Liver (tissue), 9 donors: ENCODE results near the gene TARS2. TPM values are rescaled to one million over a fixed set of nuclear protein-coding genes. Genes with fewer than 3 reads are reported as not detected.

ENCODE experiments used
- DNase-seq: peaks from one replicate; pipeline ENCODE4 v3.0.0-alpha.2; 2017; ENCODE audit warnings: low spot score
- H3K27ac ChIP-seq, 2 donors: one replicate each; pipeline ENCODE4 v1.7.0; 2013; ENCODE audit warnings: inconsistent platforms in 2 of 2, low read length in 2 of 2, control low read depth in 1 of 2, low read depth in 1 of 2, mild to moderate bottlenecking in 1 of 2
- H3K27me3 ChIP-seq, 4 donors: one replicate each; pipeline versions ENCODE4 v1.6.1 to v1.7.0; 2013; ENCODE audit warnings: low read length in 3 of 4, inconsistent platforms in 1 of 4, mild to moderate bottlenecking in 1 of 4, moderate library complexity in 1 of 4; ENCODE audit not compliant: control insufficient read depth in 4 of 4, insufficient read depth in 4 of 4
- H3K36me3 ChIP-seq, 4 donors: one replicate each; pipeline versions ENCODE4 v1.6.1 to v1.7.0; 2013; ENCODE audit warnings: low read length in 3 of 4, mild to moderate bottlenecking in 3 of 4, low read depth in 1 of 4, moderate library complexity in 1 of 4; ENCODE audit not compliant: control insufficient read depth in 4 of 4, insufficient read depth in 3 of 4
- H3K4me1 ChIP-seq, 4 donors: one replicate each; pipeline versions ENCODE4 v1.6.1 to v1.7.0; 2013; ENCODE audit warnings: low read length in 3 of 4, mild to moderate bottlenecking in 3 of 4, moderate library complexity in 1 of 4; ENCODE audit not compliant: control insufficient read depth in 4 of 4, insufficient read depth in 4 of 4
- H3K4me3 ChIP-seq, 3 donors: one replicate each; pipeline versions ENCODE4 v1.6.1 to v1.7.0; 2013; ENCODE audit warnings: low read length in 3 of 3, control low read depth in 1 of 3, low read depth in 1 of 3, mild to moderate bottlenecking in 1 of 3
- H3K9ac ChIP-seq, 2 donors: one replicate each; pipeline ENCODE4 v1.7.0; 2013; ENCODE audit warnings: low read length in 2 of 2, mild to moderate bottlenecking in 2 of 2, moderate library complexity in 2 of 2, control low read depth in 1 of 2, low read depth in 1 of 2
- H3K9me3 ChIP-seq, 4 donors: one replicate each; pipeline versions ENCODE4 v1.6.1 to v1.7.0; 2013; ENCODE audit warnings: low read length in 3 of 4; ENCODE audit not compliant: control insufficient read depth in 4 of 4
- ATF3 ChIP-seq: IDR thresholded peaks from 2 replicates; pipeline ENCODE4 v1.6.1; 2016; ENCODE audit warnings: antibody characterized with exemption
- EGR1 ChIP-seq, 2 donors: IDR thresholded peaks; 2 replicates each; pipeline ENCODE4 v1.6.1; 2016 to 2018; ENCODE audit warnings: antibody characterized with exemption in 2 of 2, low read depth in 2 of 2
- FOXA2 ChIP-seq: IDR thresholded peaks from 2 replicates; pipeline ENCODE4 v1.6.1; 2016; ENCODE audit warnings: antibody characterized with exemption
- GABPA ChIP-seq, 2 donors: IDR thresholded peaks in 1 of 2; conservative IDR thresholded peaks in 1 of 2; 2 replicates each; pipeline ENCODE4 v1.6.1; 2016; ENCODE audit warnings: antibody characterized with exemption in 2 of 2, mild to moderate bottlenecking in 1 of 2, moderate library complexity in 1 of 2
- HNF4A ChIP-seq, 2 donors: conservative IDR thresholded peaks; 2 replicates each; pipeline ENCODE4 v1.6.1; 2016; ENCODE audit warnings: antibody characterized with exemption in 2 of 2, mild to moderate bottlenecking in 2 of 2
- HNF4G ChIP-seq: IDR thresholded peaks from 2 replicates; pipeline ENCODE4 v1.6.1; 2016; ENCODE audit warnings: antibody characterized with exemption
- JUND ChIP-seq, 2 donors: IDR thresholded peaks; 2 replicates each; pipeline ENCODE4 v1.6.1; 2016; ENCODE audit warnings: antibody characterized with exemption in 2 of 2
- MAX ChIP-seq: IDR thresholded peaks from 2 replicates; pipeline ENCODE4 v1.6.1; 2016; ENCODE audit warnings: antibody characterized with exemption
- NR2F2 ChIP-seq: IDR thresholded peaks from 2 replicates; pipeline ENCODE4 v1.6.1; 2016; ENCODE audit warnings: antibody characterized with exemption
- RAD21 ChIP-seq, 2 donors: IDR thresholded peaks; 2 replicates each; pipeline ENCODE4 v1.6.1; 2016; ENCODE audit warnings: antibody characterized with exemption in 2 of 2, mild to moderate bottlenecking in 2 of 2
- SP1 ChIP-seq: IDR thresholded peaks from 2 replicates; pipeline ENCODE4 v1.6.1; 2018; ENCODE audit warnings: antibody characterized with exemption, mild to moderate bottlenecking
- TAF1 ChIP-seq: conservative IDR thresholded peaks from 2 replicates; pipeline ENCODE4 v1.6.1; 2016; ENCODE audit warnings: antibody characterized with exemption, mild to moderate bottlenecking
- YY1 ChIP-seq: IDR thresholded peaks from 2 replicates; pipeline ENCODE4 v1.6.1; 2016; ENCODE audit warnings: antibody characterized with exemption, mild to moderate bottlenecking
- WGBS: extraction: QIAGEN DNeasy Blood & Tissue Kit; methylation state at CpG from one replicate; pipeline ENCODE4 v1.1.7; 2013; 5-methylcytosine and 5-hydroxymethylcytosine counted together
- polyA plus RNA-seq, 2 donors: library from polyadenylated mRNA; stranded (reverse) in 1 of 2; unstranded in 1 of 2; fragments of 200-250 nt in 1 of 2; fragments of >200 nt in 1 of 2; fragmentation: Nextera tagmentation in 1 of 2; extraction: Ambion mirVana in 1 of 2; gene quantifications; one replicate each; pipeline versions ENCODE4 v1.2.1 to v1.2.3, GENCODE V29; 2013 to 2015
- total RNA-seq, 2 donors: library from RNA; depleted of rRNA; stranded (reverse); fragments of >200 nt; gene quantifications; one replicate each; pipeline ENCODE4 v1.2.3, GENCODE V29; 2014
- TF ChIP-seq, protein P1 (sequence below): IDR thresholded peaks from 2 replicates; pipeline ENCODE4 v1.6.1; 2016; ENCODE audit warnings: antibody characterized with exemption
- TF ChIP-seq, protein P2 (sequence below): IDR thresholded peaks from 2 replicates; pipeline ENCODE4 v1.6.1; 2016; ENCODE audit warnings: antibody characterized with exemption, mild to moderate bottlenecking
- donor health status: healthy.
- donor health status: healthy.
- donor health status: healthy.
- donor health status: healthy.
- donor health status: healthy.

TARS2 gene
- total and polyA plus RNA-seq, 4 donors: 10.9 to 20.8 (median 18.6) TPM

- 85% methylated on average over 26 of the region's 26 CpGs for WGBS
- TF ChIP-seq HNF4A (conservative IDR thresholded peaks at IDR 0.05) (no peak), NR2F2 (no peak), ATF3 (no peak), YY1 (no peak), GABPA (IDR thresholded peaks at IDR 0.05 in 1 of 2, conservative IDR thresholded peaks at IDR 0.05 in 1 of 2) (no peak)
- TF ChIP-seq, protein P1, sequence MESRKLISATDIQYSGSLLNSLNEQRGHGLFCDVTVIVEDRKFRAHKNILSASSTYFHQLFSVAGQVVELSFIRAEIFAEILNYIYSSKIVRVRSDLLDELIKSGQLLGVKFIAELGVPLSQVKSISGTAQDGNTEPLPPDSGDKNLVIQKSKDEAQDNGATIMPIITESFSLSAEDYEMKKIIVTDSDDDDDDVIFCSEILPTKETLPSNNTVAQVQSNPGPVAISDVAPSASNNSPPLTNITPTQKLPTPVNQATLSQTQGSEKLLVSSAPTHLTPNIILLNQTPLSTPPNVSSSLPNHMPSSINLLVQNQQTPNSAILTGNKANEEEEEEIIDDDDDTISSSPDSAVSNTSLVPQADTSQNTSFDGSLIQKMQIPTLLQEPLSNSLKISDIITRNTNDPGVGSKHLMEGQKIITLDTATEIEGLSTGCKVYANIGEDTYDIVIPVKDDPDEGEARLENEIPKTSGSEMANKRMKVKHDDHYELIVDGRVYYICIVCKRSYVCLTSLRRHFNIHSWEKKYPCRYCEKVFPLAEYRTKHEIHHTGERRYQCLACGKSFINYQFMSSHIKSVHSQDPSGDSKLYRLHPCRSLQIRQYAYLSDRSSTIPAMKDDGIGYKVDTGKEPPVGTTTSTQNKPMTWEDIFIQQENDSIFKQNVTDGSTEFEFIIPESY: no peak
- TF ChIP-seq, protein P2, sequence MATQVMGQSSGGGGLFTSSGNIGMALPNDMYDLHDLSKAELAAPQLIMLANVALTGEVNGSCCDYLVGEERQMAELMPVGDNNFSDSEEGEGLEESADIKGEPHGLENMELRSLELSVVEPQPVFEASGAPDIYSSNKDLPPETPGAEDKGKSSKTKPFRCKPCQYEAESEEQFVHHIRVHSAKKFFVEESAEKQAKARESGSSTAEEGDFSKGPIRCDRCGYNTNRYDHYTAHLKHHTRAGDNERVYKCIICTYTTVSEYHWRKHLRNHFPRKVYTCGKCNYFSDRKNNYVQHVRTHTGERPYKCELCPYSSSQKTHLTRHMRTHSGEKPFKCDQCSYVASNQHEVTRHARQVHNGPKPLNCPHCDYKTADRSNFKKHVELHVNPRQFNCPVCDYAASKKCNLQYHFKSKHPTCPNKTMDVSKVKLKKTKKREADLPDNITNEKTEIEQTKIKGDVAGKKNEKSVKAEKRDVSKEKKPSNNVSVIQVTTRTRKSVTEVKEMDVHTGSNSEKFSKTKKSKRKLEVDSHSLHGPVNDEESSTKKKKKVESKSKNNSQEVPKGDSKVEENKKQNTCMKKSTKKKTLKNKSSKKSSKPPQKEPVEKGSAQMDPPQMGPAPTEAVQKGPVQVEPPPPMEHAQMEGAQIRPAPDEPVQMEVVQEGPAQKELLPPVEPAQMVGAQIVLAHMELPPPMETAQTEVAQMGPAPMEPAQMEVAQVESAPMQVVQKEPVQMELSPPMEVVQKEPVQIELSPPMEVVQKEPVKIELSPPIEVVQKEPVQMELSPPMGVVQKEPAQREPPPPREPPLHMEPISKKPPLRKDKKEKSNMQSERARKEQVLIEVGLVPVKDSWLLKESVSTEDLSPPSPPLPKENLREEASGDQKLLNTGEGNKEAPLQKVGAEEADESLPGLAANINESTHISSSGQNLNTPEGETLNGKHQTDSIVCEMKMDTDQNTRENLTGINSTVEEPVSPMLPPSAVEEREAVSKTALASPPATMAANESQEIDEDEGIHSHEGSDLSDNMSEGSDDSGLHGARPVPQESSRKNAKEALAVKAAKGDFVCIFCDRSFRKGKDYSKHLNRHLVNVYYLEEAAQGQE: no peak
These were observed 69.0 kb downstream of the TARS2 start for GRCh38 chr1:150555971-150556865.

GRCh38 chr1:150557065-150557600 is 69.9 kb downstream of the TARS2 start:
- no peak overlapping the region for H3K9ac ChIP-seq
- peaks cover 0 to 11% (median 4%) of the 10 kb centered on the region in 4 donors for H3K36me3 ChIP-seq
- 93% methylated on average over 26 of the region's 26 CpGs for WGBS
- no peak overlapping the region for H3K4me3 ChIP-seq
- H3K9me3 ChIP-seq: no peaks in the 10 kb centered on the region
- H3K4me1 ChIP-seq: peaks cover 10 to 36% (median 27%) of the 10 kb centered on the region in 4 donors
- H3K27me3 ChIP-seq: no peaks in the 10 kb centered on the region
- no peak overlapping the region for H3K27ac ChIP-seq
- no peak for DNase-seq
- no peak for TF ChIP-seq NR2F2
- TF ChIP-seq HNF4A (conservative IDR thresholded peaks at IDR 0.05): no peak
- TF ChIP-seq FOXA2: no peak
- TF ChIP-seq, protein P2: no peak
- TF ChIP-seq RAD21 (IDR thresholded peaks at IDR 0.05): no peak
- TF ChIP-seq ATF3: no peak
- TF ChIP-seq, protein P1: no peak
- no peak for TF ChIP-seq EGR1 (IDR thresholded peaks at IDR 0.05; ENCODE audit: low read depth in 2 of 2)
- TF ChIP-seq HNF4G: no peak
- no peak for TF ChIP-seq JUND (IDR thresholded peaks at IDR 0.05)
- no peak for TF ChIP-seq GABPA (IDR thresholded peaks at IDR 0.05 in 1 of 2, conservative IDR thresholded peaks at IDR 0.05 in 1 of 2)
- no peak for TF ChIP-seq TAF1
- TF ChIP-seq SP1: no peak
- no peak for TF ChIP-seq MAX

More at GRCh38 chr1:150555971-150556865, 69.0 kb downstream of the TARS2 start:
- Histone ChIP-seq H3K4me3 (no peak overlapping the region), H3K9ac (no peak overlapping the region), H3K36me3 (peaks cover 0 to 11% (median 4%) of the 10 kb centered on the region in 4 donors), H3K27ac (no peak overlapping the region), H3K4me1 (peaks cover 13 to 41% (median 32%) of the 10 kb centered on the region in 4 donors), H3K9me3 (no peaks in the 10 kb centered on the region), H3K27me3 (no peaks in the 10 kb centered on the region)
- DNase-seq: no peak
